ENCODE results near the gene IL2RA. TPM values are rescaled to one million over a fixed set of nuclear protein-coding genes. Genes with fewer than 3 reads are reported as not detected.
A peak's percentile ranks its signal among the peaks of the same experiment; 100 is the strongest.

The IL2RA gene
- total RNA-seq, 1 experiment from 2014 or later, result not detected

DNA sequence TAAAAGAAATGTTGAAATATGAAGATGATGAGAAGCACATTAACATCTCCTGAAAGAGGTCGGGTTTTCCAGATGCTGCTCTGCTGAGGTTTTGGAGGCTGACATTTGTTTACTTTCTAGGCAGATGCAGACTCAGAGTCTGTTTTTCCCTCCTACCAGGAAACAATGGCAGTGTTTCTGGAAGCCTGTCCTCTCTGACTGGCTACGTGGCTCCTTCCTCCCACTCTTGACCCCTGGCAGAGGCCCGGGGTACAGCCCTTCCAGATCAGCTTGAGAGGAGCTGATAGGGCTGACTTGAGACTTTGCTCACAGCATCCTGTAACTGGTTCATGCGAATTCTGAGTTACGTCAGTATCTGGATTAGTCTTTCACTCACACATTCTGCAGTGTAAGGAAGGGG lies 43.7 kb downstream of the IL2RA start:
- Histone ChIP-seq H3K4me1 (replicated peaks) (peaks cover 7% of the 10 kb centered on the region), H3K27me3 (replicated peaks) (no peaks in the 10 kb centered on the region), H3K9me3 (replicated peaks) (no peaks in the 10 kb centered on the region; the same call in 1 of the 2 replicates), H3K27ac (no peak overlapping the region), H3K36me3 (no peaks in the 10 kb centered on the region), H3K4me3 (no peak overlapping the region)
- DNase-seq (ENCODE audit: low read depth in 1 of 2, low spot score in 2 of 2), result no peak

DNA sequence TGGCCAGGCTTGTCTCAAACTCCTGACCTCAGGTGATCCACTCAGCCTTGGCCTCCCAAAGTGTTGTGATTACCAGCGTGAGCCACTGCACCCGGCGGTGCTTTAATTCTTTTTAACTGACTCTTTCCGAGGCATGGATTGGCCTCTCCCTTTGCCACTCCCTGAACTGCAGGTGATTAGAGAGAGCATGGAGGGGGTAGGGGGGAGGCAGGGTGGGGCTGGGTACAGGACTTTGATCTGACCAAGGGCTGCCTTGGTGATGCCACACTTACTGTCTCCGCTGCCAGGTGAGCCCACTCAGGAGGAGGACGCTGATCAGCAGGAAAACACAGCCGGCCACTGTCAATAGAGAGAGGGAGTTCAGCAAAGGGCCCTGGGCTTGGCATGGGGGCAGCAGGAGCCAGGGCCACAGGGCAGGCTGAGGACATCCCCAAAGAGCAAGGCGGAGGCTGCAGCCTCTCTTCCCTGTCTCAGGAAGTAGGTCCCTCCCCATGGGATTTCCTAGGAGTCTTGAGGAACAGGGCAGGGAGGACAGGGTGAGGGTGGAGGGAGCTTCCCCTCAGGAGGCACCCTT lies 44.3 kb downstream of the IL2RA start:
- Histone ChIP-seq H3K4me3 (no peak overlapping the region), H3K4me1 (replicated peaks) (peaks cover 7% of the 10 kb centered on the region), H3K27ac (no peak overlapping the region), H3K36me3 (no peaks in the 10 kb centered on the region), H3K9me3 (replicated peaks) (no peaks in the 10 kb centered on the region; the same call in 1 of the 2 replicates), H3K27me3 (replicated peaks) (no peaks in the 10 kb centered on the region)
- no peak for DNase-seq (ENCODE audit: low read depth in 1 of 2, low spot score in 2 of 2)

DNA sequence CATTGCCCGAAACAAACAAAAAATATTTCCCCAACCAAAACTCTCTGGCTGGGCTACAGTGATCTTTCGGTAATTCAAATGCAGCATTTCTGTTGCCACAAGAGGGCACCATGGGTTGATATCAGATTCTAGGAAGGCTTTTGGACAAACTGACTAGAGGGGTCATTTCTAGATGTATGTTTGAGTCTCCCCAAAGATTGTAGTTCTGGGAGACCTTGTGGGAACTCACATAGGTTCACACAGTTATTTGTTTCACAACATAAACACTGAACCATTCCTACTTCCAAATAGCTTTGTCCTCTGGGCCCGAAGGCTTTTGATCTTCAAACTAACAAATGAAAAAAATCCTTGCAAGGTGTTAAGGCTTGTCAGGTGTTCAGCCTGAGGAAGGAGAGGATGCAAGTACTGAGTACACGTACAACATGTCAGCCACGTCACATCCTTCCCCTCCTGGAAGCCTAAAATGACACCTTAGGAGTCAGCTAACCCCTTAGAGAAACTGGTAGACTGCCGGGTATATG lies 47.9 kb downstream of the IL2RA start:
- Histone ChIP-seq H3K27me3 (replicated peaks) (no peaks in the 10 kb centered on the region), H3K4me3 (no peak overlapping the region), H3K9me3 (replicated peaks) (no peaks in the 10 kb centered on the region), H3K4me1 (replicated peaks) (no peaks in the 10 kb centered on the region), H3K36me3 (no peaks in the 10 kb centered on the region), H3K27ac (no peak overlapping the region)
- peak in 1 of 2 experiments; percentile 37 for DNase-seq (ENCODE audit: low read depth in 1 of 2, low spot score in 2 of 2)

DNA sequence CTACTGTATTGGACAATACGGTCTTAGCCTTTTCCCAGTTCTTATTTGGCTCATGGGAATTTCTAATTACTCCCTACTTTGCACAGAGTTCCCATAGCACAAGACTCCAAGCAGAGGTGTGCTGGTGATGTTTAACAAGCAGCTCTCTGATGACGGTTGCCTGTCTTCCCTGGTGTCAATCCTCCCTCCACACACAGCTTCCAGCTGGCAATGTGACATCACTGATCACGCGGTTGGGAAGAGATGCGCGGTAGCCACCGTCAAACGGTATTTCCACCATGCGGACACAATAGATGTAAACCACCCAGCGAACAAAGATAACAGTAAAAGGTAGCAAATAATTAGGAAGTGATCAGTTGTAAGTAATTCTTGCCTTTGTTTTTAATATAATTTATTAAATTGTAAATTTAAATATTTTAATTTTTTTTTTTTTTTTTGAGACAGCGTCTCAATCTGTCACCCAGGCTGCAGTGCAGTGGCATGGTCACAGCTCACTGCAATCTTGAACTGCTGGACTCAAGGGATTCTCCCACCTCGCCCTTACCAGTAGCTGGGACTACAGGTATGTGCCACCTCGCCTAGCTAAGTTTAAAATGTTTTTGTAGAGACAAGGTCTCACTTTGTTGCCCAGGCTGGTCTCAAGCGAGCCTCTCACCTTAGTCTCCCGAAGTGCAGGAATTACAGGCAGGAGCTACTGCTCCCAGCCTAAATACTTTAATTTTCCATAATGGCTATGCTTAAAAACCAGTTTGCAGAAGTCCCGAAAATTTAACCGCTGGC lies 48.6 kb downstream of the IL2RA start:
- Histone ChIP-seq H3K9me3 (replicated peaks) (no peaks in the 10 kb centered on the region), H3K36me3 (no peaks in the 10 kb centered on the region), H3K27ac (no peak overlapping the region), H3K4me3 (no peak overlapping the region), H3K4me1 (replicated peaks) (no peaks in the 10 kb centered on the region), H3K27me3 (replicated peaks) (no peaks in the 10 kb centered on the region)
- DNase-seq (ENCODE audit: low read depth in 1 of 2, low spot score in 2 of 2), result no peak

DNA sequence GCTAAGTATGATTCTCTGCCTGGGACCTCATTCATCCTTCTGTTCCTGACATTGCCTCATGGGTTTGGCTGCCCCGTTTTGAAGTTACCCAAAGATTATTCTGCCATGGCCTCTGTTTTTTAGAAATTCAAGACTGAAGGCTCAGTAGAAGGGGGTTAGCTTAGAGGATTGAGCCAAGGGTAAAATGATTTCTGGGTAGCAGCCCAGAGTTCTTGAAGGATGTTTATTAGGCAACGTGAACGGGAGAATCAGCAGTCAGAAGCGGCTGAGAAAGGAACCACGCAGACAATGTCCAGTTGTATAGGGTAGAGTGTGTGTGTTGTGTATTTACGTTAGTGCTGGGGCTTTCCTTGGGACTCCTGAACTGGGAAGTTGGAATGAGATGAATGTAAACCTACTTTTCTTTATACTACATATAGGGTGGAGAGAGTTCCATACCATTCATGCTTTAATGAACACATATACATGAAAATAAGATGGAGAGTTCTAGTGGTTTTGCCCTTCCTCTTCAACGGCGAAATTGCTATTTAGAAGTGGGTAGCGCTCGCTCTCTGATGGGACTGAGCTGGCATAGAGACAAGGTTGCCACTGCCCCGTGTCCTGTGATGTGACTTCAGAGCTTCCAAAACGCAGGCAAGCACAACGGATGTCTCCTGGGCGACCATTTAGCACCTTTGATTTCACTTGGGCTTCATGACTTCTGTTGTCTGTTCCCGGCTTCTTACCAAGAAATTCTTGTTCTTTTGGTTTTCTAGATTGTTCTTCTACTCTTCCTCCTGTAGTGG lies 49.9 kb downstream of the IL2RA start:
- Histone ChIP-seq H3K4me1 (replicated peaks) (no peaks in the 10 kb centered on the region), H3K9me3 (replicated peaks) (no peaks in the 10 kb centered on the region), H3K27me3 (replicated peaks) (no peaks in the 10 kb centered on the region), H3K36me3 (no peaks in the 10 kb centered on the region), H3K4me3 (no peak overlapping the region), H3K27ac (no peak overlapping the region)
- no peak for DNase-seq (ENCODE audit: low read depth in 1 of 2, low spot score in 2 of 2)

DNA sequence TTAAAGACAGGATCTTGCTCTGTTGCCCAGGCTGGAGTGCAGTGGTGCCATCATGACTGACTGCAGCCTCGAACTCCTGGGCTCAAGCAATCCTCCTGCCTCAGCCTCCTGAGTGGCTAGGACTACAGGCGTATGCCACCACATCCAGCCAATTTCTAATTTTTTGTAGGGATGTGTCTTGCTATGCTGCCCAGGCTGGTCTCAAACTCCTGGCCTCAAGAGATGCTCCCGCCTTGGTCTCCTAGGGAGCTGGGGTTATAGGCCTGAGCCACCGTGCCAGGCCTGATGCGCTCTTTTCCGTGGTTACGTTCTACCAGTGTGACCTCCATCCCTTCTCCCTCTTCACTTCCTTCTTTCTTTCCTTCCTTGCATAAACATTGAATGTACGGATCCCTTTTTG lies 50.6 kb downstream of the IL2RA start:
- H3K27me3 ChIP-seq (replicated peaks), result no peaks in the 10 kb centered on the region; the same call in 1 of the 2 replicates

DNA sequence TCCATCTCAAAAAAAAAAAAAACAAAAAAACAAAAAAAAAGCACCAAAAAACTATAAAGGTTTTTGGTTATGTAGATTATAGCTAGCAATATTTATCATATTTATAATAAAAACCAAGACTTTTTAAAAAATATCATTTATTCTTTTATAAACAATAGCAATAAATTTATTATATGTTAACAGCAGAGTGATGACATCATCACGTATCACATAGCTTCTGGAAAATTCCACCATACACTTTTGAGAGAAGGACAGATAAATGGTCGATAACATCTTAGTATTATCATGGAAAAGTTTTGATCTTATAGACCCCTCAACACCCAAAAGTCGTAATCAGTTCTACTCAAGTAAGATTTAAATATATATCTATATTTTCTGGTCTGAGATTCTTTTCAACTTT lies 51.6 kb downstream of the IL2RA start:
- Histone ChIP-seq H3K9me3 (replicated peaks) (0 out of 2 replicates have a peak, but pooled peaks cover 6% of the 10 kb centered on the region), H3K36me3 (no peaks in the 10 kb centered on the region), H3K4me3 (no peak overlapping the region), H3K27me3 (replicated peaks) (no peaks in the 10 kb centered on the region; the same call in 1 of the 2 replicates), H3K4me1 (replicated peaks) (no peaks in the 10 kb centered on the region), H3K27ac (no peak overlapping the region)
- DNase-seq (ENCODE audit: low read depth in 1 of 2, low spot score in 2 of 2), result no peak

More for the DNA sequence above, 50.6 kb downstream of the IL2RA start:
- DNase-seq (ENCODE audit: low read depth in 1 of 2, low spot score in 2 of 2), result no peak
- Histone ChIP-seq H3K27ac (no peak overlapping the region), H3K4me3 (no peak overlapping the region), H3K9me3 (replicated peaks) (0 out of 2 replicates have a peak, but pooled peaks cover 6% of the 10 kb centered on the region), H3K36me3 (no peaks in the 10 kb centered on the region), H3K4me1 (replicated peaks) (no peaks in the 10 kb centered on the region)

DNA sequence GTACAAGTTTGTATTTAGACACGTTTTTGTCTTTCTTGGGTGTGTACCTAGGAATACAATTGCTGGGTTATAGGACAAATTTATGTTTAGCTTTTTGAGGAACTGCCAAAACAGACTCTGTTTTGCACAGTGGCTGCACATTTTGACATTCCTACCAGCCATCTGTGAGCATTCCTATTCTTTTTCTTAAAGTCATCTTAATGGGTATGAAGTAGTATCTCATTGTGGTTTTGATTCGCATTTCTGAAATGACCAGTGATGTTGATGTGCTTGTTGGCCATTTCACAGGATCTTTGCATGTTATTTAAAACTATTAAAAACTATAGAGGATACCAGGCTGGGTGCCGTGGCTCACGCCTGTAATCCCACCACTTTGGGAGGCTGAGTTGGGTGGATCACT lies 52.2 kb downstream of the IL2RA start:
- DNase-seq (ENCODE audit: low read depth in 1 of 2, low spot score in 2 of 2), result no peak
- Histone ChIP-seq H3K36me3 (no peaks in the 10 kb centered on the region), H3K4me1 (replicated peaks) (no peaks in the 10 kb centered on the region), H3K4me3 (no peak overlapping the region), H3K27ac (no peak overlapping the region), H3K27me3 (replicated peaks) (no peaks in the 10 kb centered on the region; the same call in 1 of the 2 replicates), H3K9me3 (replicated peaks) (0 out of 2 replicates have a peak, but pooled peaks cover 6% of the 10 kb centered on the region)

DNA sequence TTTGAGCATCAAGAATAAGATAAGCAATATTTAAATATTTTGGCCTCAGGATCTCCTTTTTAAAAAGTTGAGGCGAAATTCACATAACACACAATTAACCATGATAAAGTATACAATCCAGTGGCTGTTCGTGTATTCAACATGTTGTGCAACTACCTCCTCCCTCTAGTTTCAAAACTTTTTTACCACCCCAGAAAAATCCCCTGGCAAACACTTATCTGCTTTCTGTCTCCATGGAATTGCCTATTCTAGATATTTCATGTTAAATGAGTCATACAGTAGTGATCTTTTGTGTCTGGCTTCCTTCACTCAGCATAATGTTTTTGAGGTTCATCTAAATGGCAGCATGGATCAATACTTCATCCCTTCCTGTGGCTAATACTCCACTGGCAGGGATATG lies 53.0 kb downstream of the IL2RA start:
- DNase-seq (ENCODE audit: low read depth in 1 of 2, low spot score in 2 of 2), result no peak
- Histone ChIP-seq H3K4me1 (replicated peaks) (no peaks in the 10 kb centered on the region), H3K27ac (no peak overlapping the region), H3K9me3 (replicated peaks) (0 out of 2 replicates have a peak, but pooled peaks cover 6% of the 10 kb centered on the region), H3K4me3 (no peak overlapping the region), H3K27me3 (replicated peaks) (peaks cover 2% of the 10 kb centered on the region), H3K36me3 (no peaks in the 10 kb centered on the region)

DNA sequence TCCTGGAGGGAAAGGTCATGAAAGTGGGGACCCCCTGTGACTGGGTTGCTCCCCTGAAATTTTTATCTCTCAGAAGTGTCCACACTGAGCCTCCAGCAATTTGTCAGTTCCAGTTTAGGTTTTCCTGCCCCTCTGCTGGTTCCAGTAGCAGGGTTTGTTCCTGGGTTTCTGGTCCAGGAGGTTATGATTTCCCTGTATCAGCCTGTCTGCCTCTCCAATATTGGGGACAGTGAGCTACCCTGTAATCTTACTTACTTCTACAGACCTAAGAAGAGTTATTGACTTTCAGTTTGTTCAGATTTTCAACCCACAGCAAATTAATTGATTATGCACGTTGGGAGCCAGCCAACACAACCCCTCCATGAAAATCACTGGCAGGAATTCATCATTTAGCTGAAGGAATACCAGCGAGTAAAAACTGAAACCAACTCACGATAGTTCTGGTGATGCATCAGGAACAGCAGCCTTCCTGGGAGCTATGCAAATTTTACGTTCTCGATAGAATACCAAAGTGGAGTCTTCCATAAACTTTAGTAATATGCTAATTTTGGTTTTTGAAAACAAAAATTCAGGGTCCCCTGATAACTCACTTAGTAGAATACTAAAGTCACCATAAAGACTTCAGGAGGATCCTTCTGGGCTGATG lies 53.5 kb downstream of the IL2RA start:
- H3K9me3 ChIP-seq (replicated peaks), result 0 out of 2 replicates have a peak, but pooled peaks cover 6% of the 10 kb centered on the region
- DNase-seq (ENCODE audit: low read depth in 1 of 2, low spot score in 2 of 2), result no peak
- H3K27ac ChIP-seq, result no peak overlapping the region
- H3K4me1 ChIP-seq (replicated peaks), result no peaks in the 10 kb centered on the region
- peaks cover 6% of the 10 kb centered on the region for H3K27me3 ChIP-seq (replicated peaks)
- H3K4me3 ChIP-seq, result no peak overlapping the region
- no peaks in the 10 kb centered on the region for H3K36me3 ChIP-seq

DNA sequence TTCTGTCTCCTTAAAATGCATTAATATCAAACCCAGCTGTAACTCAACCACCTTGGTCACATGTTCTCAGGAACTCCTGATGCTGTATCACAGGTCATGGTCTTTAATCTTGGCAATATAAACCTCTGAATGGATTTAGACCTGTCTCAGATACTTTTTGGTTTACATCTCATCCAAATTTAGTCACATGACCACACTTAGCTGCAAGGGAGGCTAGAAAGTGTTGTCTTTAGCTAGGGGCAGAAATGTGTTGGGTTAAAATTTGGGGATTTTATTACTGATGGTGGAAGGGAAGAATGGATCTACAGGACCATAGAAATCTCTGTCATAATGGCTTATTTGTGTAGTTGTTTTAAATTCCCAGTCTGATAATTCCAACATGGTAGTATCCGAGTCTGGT lies 55.2 kb downstream of the IL2RA start:
- no peak overlapping the region for H3K4me3 ChIP-seq
- H3K36me3 ChIP-seq, result no peaks in the 10 kb centered on the region
- DNase-seq (ENCODE audit: low read depth in 1 of 2, low spot score in 2 of 2), result no peak
- H3K9me3 ChIP-seq (replicated peaks), result 0 out of 2 replicates have a peak, but pooled peaks cover 6% of the 10 kb centered on the region
- no peaks in the 10 kb centered on the region for H3K4me1 ChIP-seq (replicated peaks)
- no peak overlapping the region for H3K27ac ChIP-seq
- peaks cover 6% of the 10 kb centered on the region for H3K27me3 ChIP-seq (replicated peaks)

DNA sequence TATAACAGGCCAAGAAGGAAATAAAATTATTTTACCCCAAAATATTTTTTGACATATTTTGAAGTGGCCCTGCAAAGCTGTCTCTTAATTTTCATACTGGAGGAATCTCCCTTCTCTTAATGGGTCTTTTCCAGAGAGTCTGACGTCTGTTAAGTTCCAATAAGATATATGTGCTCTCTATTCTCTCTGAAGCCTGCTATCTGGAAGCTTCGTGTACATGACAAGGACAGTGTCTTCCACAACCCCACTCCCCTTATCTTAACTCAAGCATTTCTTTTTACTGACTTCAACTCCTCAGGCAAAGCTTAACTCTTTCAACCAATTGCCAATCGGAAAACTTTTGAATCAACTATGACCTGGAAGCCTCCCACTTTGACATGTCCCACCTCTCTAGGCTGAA lies 55.6 kb downstream of the IL2RA start:
- H3K9me3 ChIP-seq (replicated peaks), result 0 out of 2 replicates have a peak, but pooled peaks cover 6% of the 10 kb centered on the region
- no peak overlapping the region for H3K27ac ChIP-seq
- H3K27me3 ChIP-seq (replicated peaks), result peaks cover 6% of the 10 kb centered on the region
- H3K4me3 ChIP-seq, result no peak overlapping the region
- H3K36me3 ChIP-seq, result no peaks in the 10 kb centered on the region
- no peaks in the 10 kb centered on the region for H3K4me1 ChIP-seq (replicated peaks)
- no peak for DNase-seq (ENCODE audit: low read depth in 1 of 2, low spot score in 2 of 2)

DNA sequence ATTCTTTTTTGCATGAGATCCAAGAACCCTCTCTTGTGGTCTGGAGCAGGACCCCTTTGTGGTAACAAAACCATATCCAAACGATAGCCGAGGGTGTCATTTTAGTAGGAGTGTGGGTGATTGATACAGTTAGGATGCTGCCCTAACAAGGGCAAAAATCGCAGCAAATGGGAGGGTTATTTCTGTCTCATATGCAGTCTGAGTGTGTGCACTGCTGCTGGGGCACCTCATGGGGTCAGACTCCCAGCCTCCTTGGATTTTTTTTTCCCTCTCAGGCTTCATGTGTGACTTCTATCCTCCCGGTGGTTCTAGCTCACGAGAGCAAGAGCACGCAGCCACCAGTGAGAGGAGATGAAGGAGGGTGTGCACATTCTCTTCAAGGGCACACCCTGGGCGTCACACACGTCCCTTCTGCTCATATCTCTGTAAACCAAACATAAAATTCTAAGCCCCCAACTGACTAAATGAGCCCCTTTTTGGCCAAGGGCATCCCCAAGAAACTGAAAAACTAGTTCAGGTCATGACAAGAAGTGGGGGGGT lies 56.2 kb downstream of the IL2RA start:
- Histone ChIP-seq H3K27ac (no peak overlapping the region), H3K4me3 (no peak overlapping the region), H3K4me1 (replicated peaks) (no peaks in the 10 kb centered on the region), H3K36me3 (no peaks in the 10 kb centered on the region), H3K9me3 (replicated peaks) (0 out of 2 replicates have a peak, but pooled peaks cover 6% of the 10 kb centered on the region), H3K27me3 (replicated peaks) (peaks cover 6% of the 10 kb centered on the region)
- no peak for DNase-seq (ENCODE audit: low read depth in 1 of 2, low spot score in 2 of 2)

Measured in SJSA1 (cell line).